Psoas muscle (tissue), 8 donors: ENCODE data around the gene ALKAL2. TPM values are rescaled to one million over a fixed set of nuclear protein-coding genes. Genes with fewer than 3 reads are reported as not detected.
"Not testable (repeated sequence)": the region's sequence is repeated elsewhere in the genome, so short reads cannot be mapped to it uniquely, and the experiment has no call there.

Experiments
- ATAC-seq, 4 donors: fragments of 200-7000 bp; cut with Tn5 transposase; one replicate each; pipeline ENCODE4 v1.9.1; 2020; ENCODE audit warnings: moderate library complexity in 3 of 4, mild to moderate bottlenecking in 2 of 4
- DNase-seq, 2 donors: peaks; one replicate each; pipeline ENCODE4 v3.0.0-alpha.2; 2020
- H3K27ac ChIP-seq: fragments of 200-600 bp; one replicate; pipeline ENCODE4 v1.8.0; 2022
- H3K27me3 ChIP-seq, 3 donors: fragments of 200-600 bp in 1 of 3; one replicate each; pipeline versions ENCODE4 v1.6.1 to v1.8.0; 2013 to 2022; ENCODE audit warnings: low read length in 2 of 3, mild to moderate bottlenecking in 2 of 3, moderate library complexity in 1 of 3; ENCODE audit not compliant: insufficient read depth in 3 of 3
- H3K36me3 ChIP-seq, 2 donors: fragments of 200-600 bp in 1 of 2; one replicate each; pipeline versions ENCODE4 v1.6.1 to v1.8.0; 2013 to 2022; ENCODE audit warnings: low read depth in 1 of 2, mild to moderate bottlenecking in 1 of 2, moderate library complexity in 1 of 2; ENCODE audit not compliant: insufficient read depth in 1 of 2
- H3K4me1 ChIP-seq: fragments of 200-600 bp; one replicate; pipeline ENCODE4 v1.8.0; 2022
- H3K4me3 ChIP-seq: fragments of 200-600 bp; one replicate; pipeline ENCODE4 v1.8.0; 2022; ENCODE audit warnings: mild to moderate bottlenecking
- H3K9me3 ChIP-seq: fragments of 200-600 bp; one replicate; pipeline ENCODE4 v1.8.0; 2022
- CTCF ChIP-seq: fragments of 200-600 bp; IDR thresholded peaks from one replicate; pipeline ENCODE4 v1.8.0; 2022; ENCODE audit warnings: antibody characterized with exemption
- WGBS, 3 donors: extraction: QIAGEN DNeasy Blood & Tissue Kit; methylation state at CpG; one replicate each; pipeline versions ENCODE4 v1.1.6 to v1.1.7; 2013; 5-methylcytosine and 5-hydroxymethylcytosine counted together
- intact Hi-C, 2 donors: fragments of 100-400 bp; cut with DNase I; formaldehyde crosslinking; loops; one replicate each; pipeline versions ENCODE4 v1.11.0 to v1.14.2; 2022
- polyA plus RNA-seq, 3 donors: library from polyadenylated mRNA; stranded (reverse); fragments of 200-250 nt; gene quantifications; one replicate each; pipeline ENCODE4 v1.2.3, GENCODE V29; 2013
- total RNA-seq, 4 donors: library from RNA; stranded (reverse); fragmentation: NEBNext Ultra II Directional in 2 of 4; extraction: Animal tissue kit (Norgen Biotek cat#: 25700) in 2 of 4; gene quantifications; one replicate each; pipeline versions ENCODE4 v1.2.1 to v1.2.4, GENCODE V29; 2021 to 2023
- donor health status: healthy with polysubstance abuse.
- donor health status: DM: no; HTN: no; CAD: no; lungs with moderate emphysema.
- donor health status: Bipolar disorder and iron deficiency.
- donor health status: healthy.
- donor health status: DM: yes; HTN: yes; CAD: no.
- donor health status: DM: no; HTN: no; CAD: no.
- donor health status: DM: no; HTN: no; CAD: no.
- donor health status: DM: yes; HTN: yes; CAD: no.

The ALKAL2 gene
- total and polyA plus RNA-seq, 7 donors: 0.26 to 1.1 (median 0.42) TPM; not detected in 3

- TF ChIP-seq CTCF: no peak
- Histone ChIP-seq H3K36me3 (no peaks in the 10 kb centered on the region), H3K4me1 (no peaks in the 10 kb centered on the region), H3K27ac (no peak overlapping the region), H3K9me3 (no peaks in the 10 kb centered on the region), H3K27me3 (peaks cover 0 to 11% (median 2%) of the 10 kb centered on the region in 3 donors), H3K4me3 (no peak overlapping the region)
- intact Hi-C loops: no loop called here
- DNase-seq (no peak), ATAC-seq (no peak)
- WGBS, 3 donors: 46 to 56% (median 50%) methylated on average over 27 of the region's 27 CpGs
Observed at GRCh38 chr2:317501-318424, 29.9 kb upstream of the ALKAL2 start.

- no peak for DNase-seq
- WGBS, 3 donors: 90 to 92% (median 91%) methylated on average over 12 of the region's 12 CpGs
Observed at GRCh38 chr2:316381-316780, 28.5 kb upstream of the ALKAL2 start.

DNA sequence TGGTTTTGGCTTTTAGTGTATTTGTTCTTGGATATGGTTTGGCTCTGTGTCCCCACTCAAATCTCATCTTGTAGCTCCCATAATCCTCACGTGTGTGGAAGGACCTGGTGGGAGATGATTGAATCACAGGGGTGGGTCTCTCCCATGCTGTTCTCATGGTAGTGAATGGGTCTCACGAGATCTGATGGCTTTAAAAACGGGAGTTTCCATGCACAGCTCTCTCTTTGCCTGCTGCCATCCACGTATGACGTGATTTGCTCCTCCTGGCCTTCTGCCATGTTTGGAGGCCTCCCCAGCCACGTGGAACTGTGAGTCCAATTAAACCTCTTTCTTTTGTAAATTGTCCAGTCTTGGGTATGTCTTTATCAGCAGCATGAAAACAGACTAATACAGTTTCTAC, 28.0 kb upstream of the ALKAL2 start:
- DNase-seq, intact Hi-C loops, H3K27ac ChIP-seq, H3K9me3 ChIP-seq, ATAC-seq, H3K4me1 ChIP-seq, H3K36me3 ChIP-seq, H3K4me3 ChIP-seq: not testable (repeated sequence)
- peaks cover 0 to 11% (median 0%) of the 10 kb centered on the region in 3 donors for H3K27me3 ChIP-seq
- WGBS, 3 donors: 40 to 53% (median 46%) methylated on average over 6 of the region's 6 CpGs

More at GRCh38 chr2:316381-316780, 28.5 kb upstream of the ALKAL2 start:
- no peak for ATAC-seq
- no peaks in the 10 kb centered on the region for H3K4me1 ChIP-seq
- H3K27ac ChIP-seq: no peak overlapping the region
- H3K27me3 ChIP-seq: peaks cover 0 to 11% (median 0%) of the 10 kb centered on the region in 3 donors
- no peak overlapping the region for H3K4me3 ChIP-seq
- H3K9me3 ChIP-seq: no peaks in the 10 kb centered on the region
- TF ChIP-seq CTCF: no peak
- intact Hi-C loops: no loop called here
- H3K36me3 ChIP-seq: no peaks in the 10 kb centered on the region

- peaks cover 0 to 11% (median 0%) of the 10 kb centered on the region in 3 donors for H3K27me3 ChIP-seq
- no peaks in the 10 kb centered on the region for H3K36me3 ChIP-seq
- no peak for TF ChIP-seq CTCF
- 90 to 91% (median 91%) methylated on average over 52 to 56 of the region's 56 CpGs for WGBS, 3 donors
- no peak for ATAC-seq
- no peak for DNase-seq
- H3K4me3 ChIP-seq: no peak overlapping the region
- H3K4me1 ChIP-seq: no peaks in the 10 kb centered on the region
- intact Hi-C loops: no loop called here
- H3K9me3 ChIP-seq: no peaks in the 10 kb centered on the region
- no peak overlapping the region for H3K27ac ChIP-seq
Observed at GRCh38 chr2:314561-315336, 26.9 kb upstream of the ALKAL2 start.

DNA sequence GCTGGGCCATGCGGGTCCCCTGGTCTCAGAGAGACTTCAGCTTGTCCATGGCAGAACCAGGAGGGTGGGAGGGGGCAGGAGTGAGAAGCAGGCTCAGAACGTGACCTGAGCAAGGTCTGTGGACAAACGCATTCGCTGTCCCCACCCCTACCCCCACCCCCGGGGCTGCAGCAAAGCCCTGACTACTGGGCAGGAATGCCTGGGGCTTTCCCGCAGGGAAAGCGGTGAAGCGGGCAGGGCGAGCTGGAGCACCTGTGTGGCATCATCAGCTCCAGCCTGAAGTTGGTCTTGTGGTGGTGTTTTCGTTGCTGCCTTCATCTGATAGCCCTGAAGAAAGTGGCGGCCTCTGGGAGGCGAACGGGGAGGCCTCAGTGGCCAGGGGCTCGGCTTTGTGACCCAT, 26.1 kb upstream of the ALKAL2 start:
- DNase-seq: no peak

More for the DNA sequence above, 26.1 kb upstream of the ALKAL2 start:
- no peaks in the 10 kb centered on the region for H3K4me1 ChIP-seq
- H3K27ac ChIP-seq: no peak overlapping the region
- no peaks in the 10 kb centered on the region for H3K9me3 ChIP-seq
- ATAC-seq: no peak
- H3K27me3 ChIP-seq: peaks cover 0 to 13% (median 4%) of the 10 kb centered on the region in 3 donors
- intact Hi-C loops: no loop called here
- H3K4me3 ChIP-seq: no peak overlapping the region
- no peak for TF ChIP-seq CTCF
- WGBS, 3 donors: 74 to 82% (median 75%) methylated on average over 14 of the region's 14 CpGs
- H3K36me3 ChIP-seq: no peaks in the 10 kb centered on the region
